HG02938 (cell line): ENCODE results near the gene ARFIP1.

Source experiments
- ATAC-seq: cut with Tn5 transposase; IDR thresholded peaks from one replicate; pipeline ENCODE4 v1.9.1; 2021; ENCODE audit warnings: mild to moderate bottlenecking, moderate library complexity; ENCODE audit not compliant: unreplicated experiment

The ARFIP1 gene

GRCh38 chr4:152936446-152937335, 156.9 kb downstream of the ARFIP1 start:
- no peak for ATAC-seq

GRCh38 chr4:152937336-152938236, 157.8 kb downstream of the ARFIP1 start:
- no peak for ATAC-seq

- ATAC-seq = no peak
Measured at GRCh38 chr4:152938237-152938947, 158.6 kb downstream of the ARFIP1 start.

- ATAC-seq = no peak
Measured at GRCh38 chr4:152939621-152940020, 159.9 kb downstream of the ARFIP1 start.

- ATAC-seq = no peak
Measured at GRCh38 chr4:152940461-152940860, 160.7 kb downstream of the ARFIP1 start.

- ATAC-seq = no peak
Measured at GRCh38 chr4:152941411-152941810, 161.7 kb downstream of the ARFIP1 start.

GRCh38 chr4:152942346-152942745, 162.6 kb downstream of the ARFIP1 start:
- no peak for ATAC-seq

GRCh38 chr4:152943672-152944071, 163.9 kb downstream of the ARFIP1 start:
- no peak for ATAC-seq

- no peak for ATAC-seq
Measured at GRCh38 chr4:152944666-152945320, 165.0 kb downstream of the ARFIP1 start.

- ATAC-seq = no peak
Measured at GRCh38 chr4:152945639-152946038, 165.9 kb downstream of the ARFIP1 start.

- ATAC-seq = no peak
Measured at GRCh38 chr4:152946446-152946845, 166.7 kb downstream of the ARFIP1 start.

GRCh38 chr4:152947311-152947710, 167.6 kb downstream of the ARFIP1 start:
- no peak for ATAC-seq

- ATAC-seq = no peak
Measured at GRCh38 chr4:152949930-152950329, 170.2 kb downstream of the ARFIP1 start.

- no peak for ATAC-seq
Measured at GRCh38 chr4:152950402-152951274, 170.9 kb downstream of the ARFIP1 start.

GRCh38 chr4:152951348-152951747, 171.6 kb downstream of the ARFIP1 start:
- ATAC-seq = no peak

- ATAC-seq = no peak
Measured at GRCh38 chr4:152953514-152953913, 173.8 kb downstream of the ARFIP1 start.

GRCh38 chr4:152954741-152955140, 175.0 kb downstream of the ARFIP1 start:
- ATAC-seq = no peak

GRCh38 chr4:152956147-152956546, 176.4 kb downstream of the ARFIP1 start:
- no peak for ATAC-seq

- no peak for ATAC-seq
Measured at GRCh38 chr4:152956650-152957436, 177.1 kb downstream of the ARFIP1 start.
